PC-9 (cell line): ENCODE measurements around the gene ANKRD33B. TPM values are rescaled to one million over a fixed set of nuclear protein-coding genes. Genes with fewer than 3 reads are reported as not detected.

Experiments used
- total RNA-seq: library from RNA; stranded (reverse); gene quantifications from 2 replicates; pipeline ENCODE4 v1.2.3, GENCODE V29; 2021

Gene ANKRD33B
- total RNA-seq, 1 experiment from 2014 or later = 32.1 TPM

Other genes with a start within 250 kb of the ANKRD33B start
- 283 and 364 TPM in 2 replicates for gene MARCHF6, start 210.4 kb upstream of the ANKRD33B start, total RNA-seq
- gene ROPN1L, start 122.2 kb upstream of the ANKRD33B start, total RNA-seq = 7.1 and 10.3 TPM in 2 replicates
- 256 and 279 TPM in 2 replicates for gene DAP, start 197.2 kb downstream of the ANKRD33B start, total RNA-seq